Panc1 (cell line): ENCODE data around the gene ORC5. TPM values are rescaled to one million over a fixed set of nuclear protein-coding genes. Genes with fewer than 3 reads are reported as not detected.

ENCODE experiments used
- ATAC-seq: fragments of 200-7000 bp; cut with Tn5 transposase; 2 replicates; pipeline ENCODE4 v1.9.1; 2020; ENCODE audit warnings: mild to moderate bottlenecking, moderate library complexity
- BruUV-seq: library from RNA; stranded (reverse); fragments of 400-500 nt; replicated peaks from 2 replicates; lab custom pipeline; 2021; lab: Mats Ljungman, UMichigan
- CTCF ChIA-PET: fragments of 300-600 bp; sonication (Branson Sonifier 250); formaldehyde crosslinking; loops from one replicate; lab custom pipeline; 2022; ENCODE audit warnings: antibody characterized with exemption; lab: Charles Lee
- POLR2A ChIA-PET: fragments of 300-600 bp; sonication (Branson Sonifier 250); formaldehyde crosslinking; loops from one replicate; lab custom pipeline; 2022; ENCODE audit warnings: antibody characterized with exemption; lab: Charles Lee
- DNase-seq: peaks from one replicate; pipeline ENCODE4 v3.0.0-alpha.2; 2010; ENCODE audit warnings: low read depth, low spot score
- H3K27ac ChIP-seq: 2 replicates; pipeline ENCODE4 v1.5.1; 2011; ENCODE audit warnings: mild to moderate bottlenecking, low read length, inconsistent platforms
- H3K27me3 ChIP-seq: fragments of 200-500 bp; sonication (Bioruptor generic); 2 replicates; pipeline ENCODE4 v1.6.0; 2014; ENCODE audit warnings: low read length, inconsistent platforms; ENCODE audit not compliant: control insufficient read depth, insufficient read depth
- H3K36me3 ChIP-seq: fragments of 200-500 bp; sonication (Bioruptor generic); 2 replicates; pipeline ENCODE4 v1.5.1; 2014; ENCODE audit warnings: inconsistent platforms, mild to moderate bottlenecking, low read length, moderate library complexity; ENCODE audit not compliant: control insufficient read depth, insufficient read depth
- H3K4me1 ChIP-seq: 2 replicates; pipeline ENCODE4 v1.5.1; 2011; ENCODE audit warnings: inconsistent platforms, mild to moderate bottlenecking, low read length, moderate library complexity; ENCODE audit not compliant: control insufficient read depth, insufficient read depth
- H3K4me3 ChIP-seq, 2 experiments: 2 replicates each; pipeline ENCODE4 v1.5.1; 2011 to 2012; ENCODE audit warnings: low read depth in 2 of 2, low read length in 2 of 2, mild to moderate bottlenecking in 2 of 2, inconsistent platforms in 1 of 2, moderate library complexity in 1 of 2
- H3K9me3 ChIP-seq: fragments of 200-500 bp; sonication (Bioruptor generic); 2 replicates; pipeline ENCODE4 v1.5.1; 2014; ENCODE audit warnings: low read depth, mild to moderate bottlenecking, inconsistent platforms, low read length, moderate library complexity; ENCODE audit not compliant: control insufficient read depth, insufficient read depth
- POLR2AphosphoS5 ChIP-seq: IDR thresholded peaks from 2 replicates; pipeline ENCODE4 v1.6.1; 2012; ENCODE audit warnings: mild to moderate bottlenecking, low read depth, low read length, moderate library complexity
- SIN3A ChIP-seq: IDR thresholded peaks from 2 replicates; pipeline ENCODE4 v1.6.1; 2012; ENCODE audit warnings: low read depth, mild to moderate bottlenecking, low read length, moderate library complexity, borderline replicate concordance; ENCODE audit not compliant: insufficient read depth
- TCF7L2 ChIP-seq: IDR thresholded peaks from 2 replicates; pipeline ENCODE4 v1.6.1; 2011; ENCODE audit warnings: mild to moderate bottlenecking, low read depth, low read length, inconsistent platforms
- in situ Hi-C: cut with HindIII; loops from 2 replicates; pipeline ENCODE4 v1.10.0; 2016; ENCODE audit warnings: low sequenced_read_pairs, low pct_unique_long_range_greater_than_20kb
- intact Hi-C: fragments of 100-400 bp; cut with micrococcal nuclease; formaldehyde crosslinking; loops from one replicate; pipeline ENCODE4 v1.10.0; 2022; ENCODE audit not compliant: unreplicated experiment
- total RNA-seq: library from RNA; stranded (reverse); gene quantifications from one replicate; pipeline ENCODE4 v1.2.1, GENCODE V29; 2021; ENCODE audit not compliant: unreplicated experiment
- TF ChIP-seq, protein P1 (sequence below): fragments of 450-650 bp; IDR thresholded peaks from 2 replicates; pipeline ENCODE4 v1.5.1; 2017; ENCODE audit warnings: mild to moderate bottlenecking
- TF ChIP-seq, protein P2 (sequence below), 2 experiments: IDR thresholded peaks; 2 replicates each; pipeline ENCODE4 v1.6.1; 2011 to 2012; ENCODE audit warnings: low read depth in 2 of 2, control low read depth in 1 of 2, low read length in 1 of 2, mild to moderate bottlenecking in 1 of 2, moderate library complexity in 1 of 2; ENCODE audit not compliant: insufficient read depth in 1 of 2

The ORC5 gene
- total RNA-seq, 1 experiment from 2014 or later, result 24.6 TPM

DNA sequence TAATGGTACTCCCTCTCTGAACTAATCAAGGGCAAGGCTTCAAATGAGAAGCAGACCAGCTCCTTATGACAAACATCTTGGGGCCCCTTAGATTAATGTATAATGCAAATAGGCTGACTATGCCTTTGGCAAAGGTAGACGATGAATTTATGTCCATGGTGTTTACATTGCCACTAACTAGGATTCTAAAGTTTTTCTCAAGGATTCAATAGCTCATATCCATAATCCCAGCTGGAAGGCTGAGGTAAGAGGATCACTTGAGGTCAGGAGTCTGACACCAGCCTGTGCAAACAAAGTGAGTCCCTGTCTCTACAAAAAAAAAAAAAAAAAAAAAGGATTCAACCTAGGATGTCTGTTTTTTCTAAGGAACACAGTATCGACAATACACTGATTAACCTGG is 96.5 kb downstream of the ORC5 start:
- Histone ChIP-seq H3K36me3 (no peaks in the 10 kb centered on the region), H3K4me1 (no peaks in the 10 kb centered on the region), H3K27ac (no peak overlapping the region), H3K27me3 (peaks cover 3% of the 10 kb centered on the region; the same call in 1 of the 2 replicates), H3K4me3 (no peak overlapping the region), H3K9me3 (no peaks in the 10 kb centered on the region)
- in situ Hi-C loops (no loop called here), intact Hi-C loops (no loop called here)
- ATAC-seq (no peak), DNase-seq (no peak)
- ChIA-PET POLR2A (interaction anchor here (0.7 kb wide), 1 partner anchor 743 kb away, joined by 17 read pairs; no protein-coding TSS in a partner anchor), CTCF (no interaction called here)
- no TSS peak for BruUV-seq
- no peak for TF ChIP-seq TCF7L2
- TF ChIP-seq, protein P1, sequence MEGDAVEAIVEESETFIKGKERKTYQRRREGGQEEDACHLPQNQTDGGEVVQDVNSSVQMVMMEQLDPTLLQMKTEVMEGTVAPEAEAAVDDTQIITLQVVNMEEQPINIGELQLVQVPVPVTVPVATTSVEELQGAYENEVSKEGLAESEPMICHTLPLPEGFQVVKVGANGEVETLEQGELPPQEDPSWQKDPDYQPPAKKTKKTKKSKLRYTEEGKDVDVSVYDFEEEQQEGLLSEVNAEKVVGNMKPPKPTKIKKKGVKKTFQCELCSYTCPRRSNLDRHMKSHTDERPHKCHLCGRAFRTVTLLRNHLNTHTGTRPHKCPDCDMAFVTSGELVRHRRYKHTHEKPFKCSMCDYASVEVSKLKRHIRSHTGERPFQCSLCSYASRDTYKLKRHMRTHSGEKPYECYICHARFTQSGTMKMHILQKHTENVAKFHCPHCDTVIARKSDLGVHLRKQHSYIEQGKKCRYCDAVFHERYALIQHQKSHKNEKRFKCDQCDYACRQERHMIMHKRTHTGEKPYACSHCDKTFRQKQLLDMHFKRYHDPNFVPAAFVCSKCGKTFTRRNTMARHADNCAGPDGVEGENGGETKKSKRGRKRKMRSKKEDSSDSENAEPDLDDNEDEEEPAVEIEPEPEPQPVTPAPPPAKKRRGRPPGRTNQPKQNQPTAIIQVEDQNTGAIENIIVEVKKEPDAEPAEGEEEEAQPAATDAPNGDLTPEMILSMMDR, result no peak
- TF ChIP-seq, protein P2, sequence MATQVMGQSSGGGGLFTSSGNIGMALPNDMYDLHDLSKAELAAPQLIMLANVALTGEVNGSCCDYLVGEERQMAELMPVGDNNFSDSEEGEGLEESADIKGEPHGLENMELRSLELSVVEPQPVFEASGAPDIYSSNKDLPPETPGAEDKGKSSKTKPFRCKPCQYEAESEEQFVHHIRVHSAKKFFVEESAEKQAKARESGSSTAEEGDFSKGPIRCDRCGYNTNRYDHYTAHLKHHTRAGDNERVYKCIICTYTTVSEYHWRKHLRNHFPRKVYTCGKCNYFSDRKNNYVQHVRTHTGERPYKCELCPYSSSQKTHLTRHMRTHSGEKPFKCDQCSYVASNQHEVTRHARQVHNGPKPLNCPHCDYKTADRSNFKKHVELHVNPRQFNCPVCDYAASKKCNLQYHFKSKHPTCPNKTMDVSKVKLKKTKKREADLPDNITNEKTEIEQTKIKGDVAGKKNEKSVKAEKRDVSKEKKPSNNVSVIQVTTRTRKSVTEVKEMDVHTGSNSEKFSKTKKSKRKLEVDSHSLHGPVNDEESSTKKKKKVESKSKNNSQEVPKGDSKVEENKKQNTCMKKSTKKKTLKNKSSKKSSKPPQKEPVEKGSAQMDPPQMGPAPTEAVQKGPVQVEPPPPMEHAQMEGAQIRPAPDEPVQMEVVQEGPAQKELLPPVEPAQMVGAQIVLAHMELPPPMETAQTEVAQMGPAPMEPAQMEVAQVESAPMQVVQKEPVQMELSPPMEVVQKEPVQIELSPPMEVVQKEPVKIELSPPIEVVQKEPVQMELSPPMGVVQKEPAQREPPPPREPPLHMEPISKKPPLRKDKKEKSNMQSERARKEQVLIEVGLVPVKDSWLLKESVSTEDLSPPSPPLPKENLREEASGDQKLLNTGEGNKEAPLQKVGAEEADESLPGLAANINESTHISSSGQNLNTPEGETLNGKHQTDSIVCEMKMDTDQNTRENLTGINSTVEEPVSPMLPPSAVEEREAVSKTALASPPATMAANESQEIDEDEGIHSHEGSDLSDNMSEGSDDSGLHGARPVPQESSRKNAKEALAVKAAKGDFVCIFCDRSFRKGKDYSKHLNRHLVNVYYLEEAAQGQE (IDR thresholded peaks at IDR 0.05; ENCODE audit: insufficient read depth in 1 of 2, low read depth in 2 of 2, low read length in 1 of 2), result no peak
- TF ChIP-seq POLR2AphosphoS5, result no peak
- TF ChIP-seq SIN3A, result no peak

DNA sequence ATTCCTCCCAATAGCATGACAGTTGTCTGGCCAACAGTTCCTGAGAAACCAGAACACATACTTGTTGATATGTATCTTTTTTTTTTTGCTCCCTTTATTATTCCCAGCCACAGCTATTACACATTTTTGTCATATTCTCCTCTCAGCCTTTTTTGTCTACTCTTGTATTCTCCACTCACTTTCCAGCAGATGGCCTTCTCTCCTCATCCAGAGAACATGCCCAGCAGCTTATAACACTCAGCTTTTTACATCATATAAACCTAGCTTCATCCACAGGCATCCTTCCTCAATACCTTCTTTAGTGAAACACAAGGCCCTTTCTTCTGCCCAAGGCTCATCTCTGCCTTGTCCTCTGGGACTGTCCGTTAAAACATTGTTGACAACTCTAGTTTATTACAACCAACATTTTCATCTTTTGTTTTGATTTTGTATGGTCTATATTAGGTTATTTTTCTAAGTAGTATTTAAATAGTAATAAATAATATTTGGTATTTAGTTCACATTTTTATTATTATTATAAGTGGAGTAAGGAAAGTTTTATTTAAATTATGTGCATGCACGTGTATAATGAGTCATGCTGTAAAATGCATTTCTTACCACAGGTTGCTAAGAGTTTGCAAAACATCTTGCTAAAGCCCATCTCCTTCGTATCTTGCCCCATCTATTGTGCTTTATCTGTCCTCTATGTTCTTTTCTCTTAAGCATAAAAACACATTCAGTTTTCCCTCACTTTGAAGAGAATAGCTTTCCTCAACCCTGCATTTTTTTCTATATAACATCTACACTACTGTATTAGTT is 101.5 kb downstream of the ORC5 start:
- Histone ChIP-seq H3K27ac (no peak overlapping the region), H3K4me3 (no peak overlapping the region), H3K9me3 (no peaks in the 10 kb centered on the region), H3K27me3 (no peaks in the 10 kb centered on the region), H3K36me3 (no peaks in the 10 kb centered on the region), H3K4me1 (no peaks in the 10 kb centered on the region)
- no peak for DNase-seq
- no TSS peak for BruUV-seq
- ATAC-seq, result no peak
- POLR2A ChIA-PET, result no interaction called here
- in situ Hi-C loops (no loop called here), intact Hi-C loops (no loop called here)
- CTCF ChIA-PET, result interaction anchor here (0.6 kb wide), 1 partner anchor 87 kb away, joined by 4 read pairs; no protein-coding TSS in a partner anchor
- TF ChIP-seq POLR2AphosphoS5 (no peak), SIN3A (no peak)
- TF ChIP-seq, protein P1, result 0 out of 2 replicates have a peak, but pooled peaks have one; percentile 13
